ENCODE data around the gene BAZ1A.
A peak's percentile ranks its signal among the peaks of the same experiment; 100 is the strongest.

Gene BAZ1A, protein sequence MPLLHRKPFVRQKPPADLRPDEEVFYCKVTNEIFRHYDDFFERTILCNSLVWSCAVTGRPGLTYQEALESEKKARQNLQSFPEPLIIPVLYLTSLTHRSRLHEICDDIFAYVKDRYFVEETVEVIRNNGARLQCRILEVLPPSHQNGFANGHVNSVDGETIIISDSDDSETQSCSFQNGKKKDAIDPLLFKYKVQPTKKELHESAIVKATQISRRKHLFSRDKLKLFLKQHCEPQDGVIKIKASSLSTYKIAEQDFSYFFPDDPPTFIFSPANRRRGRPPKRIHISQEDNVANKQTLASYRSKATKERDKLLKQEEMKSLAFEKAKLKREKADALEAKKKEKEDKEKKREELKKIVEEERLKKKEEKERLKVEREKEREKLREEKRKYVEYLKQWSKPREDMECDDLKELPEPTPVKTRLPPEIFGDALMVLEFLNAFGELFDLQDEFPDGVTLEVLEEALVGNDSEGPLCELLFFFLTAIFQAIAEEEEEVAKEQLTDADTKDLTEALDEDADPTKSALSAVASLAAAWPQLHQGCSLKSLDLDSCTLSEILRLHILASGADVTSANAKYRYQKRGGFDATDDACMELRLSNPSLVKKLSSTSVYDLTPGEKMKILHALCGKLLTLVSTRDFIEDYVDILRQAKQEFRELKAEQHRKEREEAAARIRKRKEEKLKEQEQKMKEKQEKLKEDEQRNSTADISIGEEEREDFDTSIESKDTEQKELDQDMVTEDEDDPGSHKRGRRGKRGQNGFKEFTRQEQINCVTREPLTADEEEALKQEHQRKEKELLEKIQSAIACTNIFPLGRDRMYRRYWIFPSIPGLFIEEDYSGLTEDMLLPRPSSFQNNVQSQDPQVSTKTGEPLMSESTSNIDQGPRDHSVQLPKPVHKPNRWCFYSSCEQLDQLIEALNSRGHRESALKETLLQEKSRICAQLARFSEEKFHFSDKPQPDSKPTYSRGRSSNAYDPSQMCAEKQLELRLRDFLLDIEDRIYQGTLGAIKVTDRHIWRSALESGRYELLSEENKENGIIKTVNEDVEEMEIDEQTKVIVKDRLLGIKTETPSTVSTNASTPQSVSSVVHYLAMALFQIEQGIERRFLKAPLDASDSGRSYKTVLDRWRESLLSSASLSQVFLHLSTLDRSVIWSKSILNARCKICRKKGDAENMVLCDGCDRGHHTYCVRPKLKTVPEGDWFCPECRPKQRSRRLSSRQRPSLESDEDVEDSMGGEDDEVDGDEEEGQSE (N-terminal part only)

GRCh38 chr14:34875031-34875922 lies at the start of gene BAZ1A:
Gene BAZ1A, minus strand, starts transcription at chr14:34875360. Its CDS starts 756 bp downstream, at chr14:34874604.
- peak in 2 of 3 donors; percentile 0 to 24 for DNase-seq (ENCODE audit: low read depth in 3 of 3, low spot score in 1 of 3)

DNA sequence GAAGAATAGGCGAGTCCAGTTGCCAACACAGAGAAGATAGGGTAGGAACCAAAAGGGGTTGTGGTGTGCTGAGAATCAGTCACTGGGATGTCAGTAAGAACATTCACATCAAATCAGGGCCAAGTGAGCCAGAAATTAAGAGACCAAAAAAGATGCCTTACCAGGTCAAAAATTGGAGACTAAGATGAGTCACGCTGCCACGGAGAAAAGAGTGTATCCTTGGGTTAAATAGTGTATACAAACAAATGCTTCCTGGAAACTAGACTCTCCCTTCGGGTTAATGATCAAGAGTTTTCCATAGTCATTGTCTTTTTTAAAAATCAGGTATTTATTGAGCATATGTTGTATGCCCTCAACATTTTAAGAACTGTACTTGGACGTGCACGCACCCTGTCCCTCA lies 45.2 kb upstream of the BAZ1A start:
- no peak for DNase-seq (ENCODE audit: low read depth in 3 of 3, low spot score in 1 of 3)

DNA sequence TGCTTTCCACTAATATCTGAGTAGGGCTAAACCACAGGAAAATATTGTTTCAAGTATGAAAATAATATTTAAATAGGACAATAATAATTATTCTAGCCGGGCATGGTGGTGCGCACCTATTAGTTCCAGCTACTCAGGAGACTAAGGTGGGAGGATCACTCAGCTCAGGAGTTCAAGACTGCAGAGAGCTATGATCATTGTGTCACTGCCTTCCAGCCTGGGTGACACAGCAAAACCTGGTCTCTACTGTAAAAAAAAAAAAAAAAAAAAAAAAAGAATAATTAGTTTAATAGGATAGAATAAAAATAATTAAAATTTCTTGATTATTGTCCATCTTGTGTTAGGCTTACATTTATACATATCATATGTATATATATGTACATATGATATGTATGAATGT lies 38.5 kb upstream of the BAZ1A start:
- DNase-seq (ENCODE audit: low read depth in 3 of 3, low spot score in 1 of 3) = no peak

- DNase-seq (ENCODE audit: low read depth in 3 of 3, low spot score in 1 of 3) = no peak
These were observed 37.8 kb upstream of the BAZ1A start for GRCh38 chr14:34912966-34913365.

DNA sequence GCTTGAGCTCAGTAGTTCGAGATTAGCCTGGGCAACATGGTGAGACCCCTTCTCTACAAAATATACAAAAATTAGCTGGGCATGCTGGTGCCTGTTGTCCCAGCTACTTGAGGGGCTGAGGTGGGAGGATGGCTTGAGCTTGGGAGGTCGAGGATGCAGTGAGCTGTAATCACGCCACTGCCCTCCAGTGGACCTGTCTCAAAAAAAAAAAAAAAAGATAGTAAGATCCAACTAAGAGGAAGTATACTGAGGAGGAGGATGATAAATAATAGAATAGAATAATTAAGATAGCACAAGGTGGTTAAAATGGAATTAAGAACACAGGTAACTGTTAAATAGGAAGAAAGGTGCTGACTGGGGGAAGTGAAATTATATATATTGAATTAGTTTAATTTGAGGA lies 37.0 kb upstream of the BAZ1A start:
- DNase-seq (ENCODE audit: low read depth in 3 of 3, low spot score in 1 of 3) = no peak

DNA sequence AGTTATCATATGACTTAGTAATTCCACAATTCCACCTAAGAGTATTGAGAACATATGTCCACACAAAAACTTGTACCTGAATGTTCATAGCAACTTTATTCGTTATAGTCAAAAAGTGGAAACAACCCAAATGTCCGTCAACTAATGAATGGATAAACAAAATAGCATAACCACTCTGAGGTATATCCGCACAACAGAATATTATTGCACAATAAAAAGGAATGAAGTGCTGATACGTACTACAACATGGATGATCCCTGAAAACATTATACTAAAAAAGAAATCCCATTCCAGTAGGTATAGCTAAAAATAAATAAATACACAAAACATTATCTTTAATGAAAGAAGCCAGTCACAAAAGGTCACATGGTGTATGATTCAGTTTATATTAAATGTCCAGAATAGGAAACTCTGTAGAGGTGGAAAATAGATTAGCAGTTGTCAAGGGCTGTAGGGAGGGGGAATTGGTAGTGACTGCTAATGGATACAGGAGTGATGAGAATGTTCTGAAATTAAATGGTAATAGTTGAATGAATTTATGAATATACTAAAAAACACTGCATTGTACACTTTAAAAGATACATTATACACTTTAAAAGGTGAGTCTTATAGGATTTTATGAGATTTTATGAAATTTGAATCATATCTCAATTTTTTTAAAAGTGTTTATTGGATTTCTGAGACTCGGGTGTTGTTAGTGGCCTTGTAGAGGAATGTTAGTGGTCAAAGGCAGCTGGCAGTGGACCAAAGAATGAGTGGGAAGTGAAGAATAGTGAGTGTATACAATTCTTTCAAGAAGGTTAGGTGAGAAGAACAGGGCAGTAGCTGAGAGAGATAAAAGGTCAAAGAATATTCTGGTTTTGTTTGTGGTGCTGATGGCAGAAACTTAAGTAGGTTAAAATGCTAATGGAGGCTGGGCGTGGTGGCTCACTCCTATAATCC lies 36.3 kb upstream of the BAZ1A start:
- DNase-seq (ENCODE audit: low read depth in 3 of 3, low spot score in 1 of 3) = no peak

GRCh38 chr14:34906287-34906686 lies 31.1 kb upstream of the BAZ1A start:
- DNase-seq (ENCODE audit: low read depth in 3 of 3, low spot score in 1 of 3) = no peak

DNA sequence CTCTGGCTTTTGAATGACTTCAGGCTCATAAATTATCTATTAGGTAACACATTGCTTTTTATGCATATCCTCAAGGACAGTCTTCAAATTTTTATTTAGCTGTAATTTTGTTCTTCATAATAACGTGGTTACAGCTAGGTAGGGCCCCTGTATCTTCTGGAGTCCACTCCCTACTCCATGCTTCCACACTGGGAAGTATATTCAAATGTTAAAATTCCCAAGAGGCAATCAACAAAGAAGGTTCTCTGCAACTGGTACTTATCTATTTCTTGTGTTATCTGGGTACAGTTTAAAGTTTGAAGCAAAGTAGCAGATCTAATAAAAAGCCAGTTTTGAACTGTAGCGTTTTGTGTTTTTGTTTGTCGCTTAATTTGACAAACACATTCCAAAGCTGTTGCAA lies 20.1 kb upstream of the BAZ1A start:
- no peak for DNase-seq (ENCODE audit: low read depth in 3 of 3, low spot score in 1 of 3)

- DNase-seq (ENCODE audit: low read depth in 3 of 3, low spot score in 1 of 3) = no peak
These were observed 15.8 kb upstream of the BAZ1A start for GRCh38 chr14:34890937-34891336.

DNA sequence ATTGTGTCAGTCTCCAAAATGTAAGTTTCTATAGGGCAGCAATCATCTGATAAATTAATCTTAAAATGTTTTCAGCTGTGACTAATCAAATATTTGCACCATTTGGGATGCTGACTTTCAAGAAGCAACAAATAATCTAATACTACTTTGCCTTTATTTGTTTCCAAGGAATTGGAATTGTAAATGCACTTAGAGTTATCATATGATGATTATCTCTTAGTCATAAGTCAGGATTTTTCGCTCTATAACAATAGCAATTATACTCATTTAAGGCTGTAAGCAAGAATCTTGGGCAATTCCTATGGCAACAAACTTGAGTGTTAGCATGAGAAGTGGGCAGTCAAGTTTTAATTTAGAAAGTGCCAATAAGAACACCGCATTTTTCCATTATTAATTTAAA lies 13.0 kb upstream of the BAZ1A start:
- no peak for DNase-seq (ENCODE audit: low read depth in 3 of 3, low spot score in 1 of 3)

DNA sequence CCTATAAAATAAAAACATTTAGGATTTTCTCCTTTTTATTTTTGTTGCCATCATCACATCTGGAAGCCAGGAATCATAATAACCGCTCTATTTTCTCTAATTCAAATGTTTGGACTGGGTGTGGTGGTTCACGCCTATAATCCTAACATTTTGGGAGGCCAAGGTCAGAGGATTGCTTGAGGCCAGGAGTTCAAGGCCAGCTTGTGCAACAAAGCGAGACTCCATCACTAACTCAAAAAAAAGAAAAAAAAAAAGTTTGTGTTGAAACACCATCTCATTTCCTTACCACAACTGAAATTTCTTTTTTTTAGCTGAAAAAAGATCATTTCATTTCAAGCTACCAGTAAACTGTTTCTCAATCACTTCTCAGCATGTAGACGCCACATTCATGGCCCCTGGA lies 8.8 kb upstream of the BAZ1A start:
- DNase-seq (ENCODE audit: low read depth in 3 of 3, low spot score in 1 of 3) = no peak

DNA sequence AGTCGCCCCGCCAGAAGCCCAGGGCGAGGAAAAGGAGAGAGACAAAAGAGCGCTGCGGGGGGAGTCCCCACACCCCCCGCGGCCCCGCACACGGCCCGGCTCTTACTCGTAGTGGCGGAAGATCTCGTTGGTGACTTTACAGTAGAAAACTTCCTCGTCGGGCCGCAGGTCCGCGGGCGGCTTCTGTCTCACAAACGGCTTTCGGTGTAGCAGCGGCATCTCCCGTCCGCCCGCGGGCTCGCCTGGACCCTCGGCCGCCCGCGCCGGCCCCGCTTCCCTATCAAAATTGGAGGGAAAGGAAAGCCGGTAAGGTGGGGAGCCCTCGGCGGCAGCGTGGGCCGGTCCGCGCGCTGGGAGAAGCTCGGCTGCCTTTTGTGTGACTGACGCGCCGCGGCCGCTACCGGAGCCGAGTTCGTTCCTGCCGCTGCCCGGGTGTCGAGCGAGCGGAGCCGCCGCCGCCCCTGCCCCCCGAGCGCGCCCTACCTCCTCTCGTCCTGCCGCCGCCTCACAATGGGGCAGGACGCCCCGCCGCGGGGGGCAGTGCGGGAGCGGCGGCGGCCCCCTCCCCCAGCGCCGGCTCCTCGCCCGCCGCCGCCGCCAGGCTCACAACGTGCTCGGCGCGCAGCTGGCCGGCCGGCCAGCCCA lies 652 bp downstream of the BAZ1A start:
- DNase-seq (ENCODE audit: low read depth in 3 of 3, low spot score in 1 of 3) = peak in 2 of 3 donors; percentile 19 to 37

GRCh38 chr14:34873589-34874385 lies 1.4 kb downstream of the BAZ1A start:
- peak; percentile 50 to 72 (median 55) for DNase-seq (ENCODE audit: low read depth in 3 of 3, low spot score in 1 of 3)

DNA sequence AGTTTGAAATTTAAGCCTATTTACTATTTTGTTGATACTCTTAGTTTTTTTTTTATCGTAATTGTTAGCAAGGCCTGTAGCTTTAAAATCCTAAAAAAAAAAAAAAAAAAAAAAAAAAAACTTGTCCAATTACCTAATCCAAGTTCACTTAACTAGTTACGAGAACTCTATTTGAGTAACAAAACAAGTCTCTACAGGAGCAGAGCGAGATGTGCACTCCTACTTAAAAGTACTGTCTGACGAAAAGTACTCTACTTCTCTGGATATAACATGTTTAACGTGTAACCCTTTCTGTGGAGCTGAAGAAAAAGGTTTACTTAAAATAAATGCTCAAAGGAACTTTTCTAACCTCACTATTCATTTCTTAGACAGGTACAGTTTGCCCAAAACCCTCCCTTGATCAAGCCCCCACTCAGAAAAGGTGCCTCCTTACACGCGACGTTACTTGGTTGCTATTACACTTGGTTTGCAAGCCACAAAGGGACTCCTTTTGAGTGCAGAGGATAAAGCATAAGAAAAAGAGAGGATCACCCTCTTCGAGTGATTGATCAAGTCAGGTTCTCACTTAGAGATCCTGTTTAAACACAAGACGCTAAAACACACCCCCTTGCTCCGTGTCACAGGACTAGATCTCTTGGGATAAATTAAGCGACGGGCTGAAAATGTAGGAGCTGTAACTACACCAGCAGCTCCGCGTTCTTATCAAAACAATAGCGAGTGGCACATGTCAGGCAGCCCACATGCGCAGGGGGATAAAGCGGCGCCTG lies 2.2 kb downstream of the BAZ1A start:
- no peak for DNase-seq (ENCODE audit: low read depth in 3 of 3, low spot score in 1 of 3)

GRCh38 chr14:34867199-34867598 lies 8.0 kb downstream of the BAZ1A start:
- DNase-seq (ENCODE audit: low read depth in 3 of 3, low spot score in 1 of 3) = no peak

DNA sequence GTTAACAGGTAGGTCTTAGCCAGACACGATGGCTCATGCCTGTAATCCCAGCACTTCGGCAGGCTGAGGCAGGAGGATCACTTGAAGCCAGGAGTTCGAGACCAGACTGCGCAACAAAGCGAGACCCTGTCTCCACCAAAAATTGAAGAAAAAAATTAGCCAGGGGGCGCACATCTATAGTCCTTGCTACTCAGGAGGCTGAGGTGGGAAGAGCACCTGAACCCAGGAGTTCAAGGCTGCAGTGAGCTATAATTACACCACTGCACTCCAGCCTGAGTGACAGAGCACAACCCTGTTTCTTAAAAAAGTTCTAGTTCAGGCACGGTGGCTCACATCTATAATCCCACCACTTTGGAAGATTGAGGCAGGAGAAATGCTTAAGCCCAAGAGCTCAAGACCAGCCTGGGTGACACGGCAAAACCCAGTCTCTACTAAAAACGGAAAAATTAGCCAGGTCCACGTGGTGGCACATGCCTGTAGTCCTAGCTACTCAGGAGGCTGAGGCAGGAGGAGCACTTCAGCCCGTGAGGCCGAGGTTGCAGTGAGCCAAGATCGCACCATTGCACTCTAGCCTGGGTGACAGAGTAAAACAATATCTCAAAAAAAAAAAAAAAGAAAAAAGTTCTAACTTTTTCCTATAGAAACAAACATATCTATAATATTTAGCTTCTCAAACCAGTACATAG lies 9.1 kb downstream of the BAZ1A start:
- DNase-seq (ENCODE audit: low read depth in 3 of 3, low spot score in 1 of 3) = no peak

DNA sequence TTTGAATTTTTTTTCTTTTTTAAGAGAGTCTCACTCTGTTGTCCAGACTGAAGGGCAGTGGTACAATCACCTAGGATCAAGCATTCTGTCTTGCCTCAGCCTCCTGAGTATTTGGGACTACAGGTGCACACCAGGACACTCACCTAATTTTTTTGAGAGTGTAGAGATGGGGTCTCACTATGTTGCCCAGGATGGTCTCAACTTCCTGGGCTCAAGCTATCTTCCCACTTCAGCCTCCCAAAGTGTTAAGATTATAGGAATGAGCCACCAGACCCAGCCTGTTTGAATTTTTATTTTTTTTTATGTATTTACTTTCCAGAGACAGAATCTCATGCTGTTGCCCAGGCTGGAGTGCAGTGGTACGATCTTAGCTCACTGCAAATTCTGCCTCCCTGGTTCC lies 11.3 kb downstream of the BAZ1A start:
- DNase-seq (ENCODE audit: low read depth in 3 of 3, low spot score in 1 of 3) = no peak
